Epidermal melanocyte (primary cell): ENCODE measurements around the gene RAPGEF5.

Experiments
- DNase-seq: peaks from one replicate; pipeline ENCODE4 v3.0.0; 2011; ENCODE audit warnings: low spot score; ENCODE audit not compliant: insufficient read length

Gene RAPGEF5

GRCh38 chr7:22269963-22270362 lies 87.0 kb downstream of the RAPGEF5 start:
- DNase-seq: no peak

GRCh38 chr7:22268884-22269421 lies 88.0 kb downstream of the RAPGEF5 start:
- DNase-seq: no peak

- DNase-seq: no peak
Observed at GRCh38 chr7:22267930-22268615, 88.9 kb downstream of the RAPGEF5 start.

GRCh38 chr7:22262538-22262937 lies 94.4 kb downstream of the RAPGEF5 start:
- DNase-seq: no peak

GRCh38 chr7:22256541-22257096 lies 100.3 kb downstream of the RAPGEF5 start:
- no peak for DNase-seq

GRCh38 chr7:22255834-22256233 lies 101.1 kb downstream of the RAPGEF5 start:
- DNase-seq: no peak

GRCh38 chr7:22255342-22255741 lies 101.6 kb downstream of the RAPGEF5 start:
- DNase-seq: no peak

GRCh38 chr7:22252936-22253536 lies 103.9 kb downstream of the RAPGEF5 start:
- DNase-seq: no peak

GRCh38 chr7:22252016-22252415 lies 104.9 kb downstream of the RAPGEF5 start:
- no peak for DNase-seq

GRCh38 chr7:22251281-22251680 lies 105.7 kb downstream of the RAPGEF5 start:
- DNase-seq: no peak

- DNase-seq: no peak
Observed at GRCh38 chr7:22250390-22250789, 106.6 kb downstream of the RAPGEF5 start.

- DNase-seq: no peak
Observed at GRCh38 chr7:22248111-22248809, 108.7 kb downstream of the RAPGEF5 start.

GRCh38 chr7:22241805-22242390 lies 115.1 kb downstream of the RAPGEF5 start:
- no peak for DNase-seq

GRCh38 chr7:22240904-22241571 lies 115.9 kb downstream of the RAPGEF5 start:
- no peak for DNase-seq

GRCh38 chr7:22238354-22239311 lies 118.3 kb downstream of the RAPGEF5 start:
- no peak for DNase-seq

GRCh38 chr7:22235134-22235533 lies 121.8 kb downstream of the RAPGEF5 start:
- no peak for DNase-seq

GRCh38 chr7:22234227-22234626 lies 122.7 kb downstream of the RAPGEF5 start:
- DNase-seq: no peak

GRCh38 chr7:22231806-22232205 lies 125.1 kb downstream of the RAPGEF5 start:
- DNase-seq: no peak

- no peak for DNase-seq
Observed at GRCh38 chr7:22231141-22231540, 125.8 kb downstream of the RAPGEF5 start.

- no peak for DNase-seq
Observed at GRCh38 chr7:22230238-22230637, 126.7 kb downstream of the RAPGEF5 start.
